HFF-Myc (cell line): ENCODE measurements around the gene HES7.

Experiments
- DNase-seq: peaks from one replicate; pipeline ENCODE4 v3.0.0-alpha.2; 2011; ENCODE audit warnings: low read depth; ENCODE audit errors: extremely low read depth
- H3K4me3 ChIP-seq: replicated peaks from 2 replicates; pipeline ENCODE4 v1.5.1; 2011; ENCODE audit warnings: low read depth, mild to moderate bottlenecking, control low read depth, low read length
- CTCF ChIP-seq: IDR thresholded peaks from 2 replicates; pipeline ENCODE4 v1.5.1; 2012; ENCODE audit warnings: mild to moderate bottlenecking, low read depth, low read length, control low read depth; ENCODE audit errors: missing control alignments

HES7 gene

DNA sequence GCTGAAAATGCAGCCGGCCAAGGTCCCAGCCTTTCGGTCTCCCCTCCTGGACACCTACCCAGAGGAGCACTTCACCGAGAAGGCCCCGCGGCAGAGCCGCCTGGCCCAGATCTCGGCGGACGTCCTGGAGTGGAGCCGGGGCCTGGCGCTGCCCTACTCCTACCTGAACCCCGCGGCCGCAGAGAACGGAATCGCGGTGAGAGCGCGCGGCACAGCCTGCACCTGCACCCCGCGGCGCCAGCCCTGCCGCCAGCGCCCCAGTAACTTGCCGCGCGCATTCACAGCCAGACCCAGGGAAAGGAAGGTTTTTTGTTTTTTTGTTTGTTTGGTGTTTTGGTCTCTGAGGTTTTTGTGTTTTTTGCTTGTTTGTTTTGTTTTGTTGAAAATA is 51.6 kb downstream of the HES7 start:
- no peak overlapping the region for H3K4me3 ChIP-seq
- TF ChIP-seq CTCF = no peak
- DNase-seq = no peak

- no peak for DNase-seq
- no peak overlapping the region for H3K4me3 ChIP-seq
- TF ChIP-seq CTCF = no peak
Observed at GRCh38 chr17:8071496-8071895, 52.4 kb downstream of the HES7 start.
